Measurements from ENCODE around the gene CDV3.

DNA sequence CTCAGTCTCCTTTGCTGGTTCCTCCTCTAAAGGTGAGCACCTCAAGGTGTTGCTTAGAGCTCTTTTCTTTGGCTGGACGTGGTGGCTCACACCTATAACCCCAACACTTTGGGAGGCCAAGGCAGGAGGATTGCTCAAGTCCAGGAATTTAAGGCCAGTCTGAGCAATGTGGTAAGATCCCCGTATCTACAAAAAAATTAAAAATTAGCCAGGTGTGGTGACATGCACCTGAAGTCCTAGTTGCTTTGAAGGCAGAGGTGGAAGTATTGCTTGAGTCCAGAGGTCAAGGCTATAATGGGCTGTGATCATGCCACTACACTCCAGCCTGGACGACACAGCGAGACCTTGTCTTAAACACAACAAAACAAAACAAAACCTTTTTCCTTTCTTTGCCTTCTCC is 60.0 kb downstream of the CDV3 start:
- TF ChIP-seq, protein P1, sequence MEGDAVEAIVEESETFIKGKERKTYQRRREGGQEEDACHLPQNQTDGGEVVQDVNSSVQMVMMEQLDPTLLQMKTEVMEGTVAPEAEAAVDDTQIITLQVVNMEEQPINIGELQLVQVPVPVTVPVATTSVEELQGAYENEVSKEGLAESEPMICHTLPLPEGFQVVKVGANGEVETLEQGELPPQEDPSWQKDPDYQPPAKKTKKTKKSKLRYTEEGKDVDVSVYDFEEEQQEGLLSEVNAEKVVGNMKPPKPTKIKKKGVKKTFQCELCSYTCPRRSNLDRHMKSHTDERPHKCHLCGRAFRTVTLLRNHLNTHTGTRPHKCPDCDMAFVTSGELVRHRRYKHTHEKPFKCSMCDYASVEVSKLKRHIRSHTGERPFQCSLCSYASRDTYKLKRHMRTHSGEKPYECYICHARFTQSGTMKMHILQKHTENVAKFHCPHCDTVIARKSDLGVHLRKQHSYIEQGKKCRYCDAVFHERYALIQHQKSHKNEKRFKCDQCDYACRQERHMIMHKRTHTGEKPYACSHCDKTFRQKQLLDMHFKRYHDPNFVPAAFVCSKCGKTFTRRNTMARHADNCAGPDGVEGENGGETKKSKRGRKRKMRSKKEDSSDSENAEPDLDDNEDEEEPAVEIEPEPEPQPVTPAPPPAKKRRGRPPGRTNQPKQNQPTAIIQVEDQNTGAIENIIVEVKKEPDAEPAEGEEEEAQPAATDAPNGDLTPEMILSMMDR (conservative IDR thresholded peaks at IDR 0.05; ENCODE audit: low read length), result no peak
- no peak for TF ChIP-seq EZH2phosphoT487 (IDR thresholded peaks at IDR 0.05; ENCODE audit: borderline replicate concordance, low read depth, low read length)
